AML-193 (cell line): ENCODE data around the gene SNRNP200.

Experiments used
- DNase-seq, 2 experiments: peaks; one replicate each; lab custom pipeline; 2025; lab: John Stamatoyannopoulos, UW

SNRNP200 gene

DNA sequence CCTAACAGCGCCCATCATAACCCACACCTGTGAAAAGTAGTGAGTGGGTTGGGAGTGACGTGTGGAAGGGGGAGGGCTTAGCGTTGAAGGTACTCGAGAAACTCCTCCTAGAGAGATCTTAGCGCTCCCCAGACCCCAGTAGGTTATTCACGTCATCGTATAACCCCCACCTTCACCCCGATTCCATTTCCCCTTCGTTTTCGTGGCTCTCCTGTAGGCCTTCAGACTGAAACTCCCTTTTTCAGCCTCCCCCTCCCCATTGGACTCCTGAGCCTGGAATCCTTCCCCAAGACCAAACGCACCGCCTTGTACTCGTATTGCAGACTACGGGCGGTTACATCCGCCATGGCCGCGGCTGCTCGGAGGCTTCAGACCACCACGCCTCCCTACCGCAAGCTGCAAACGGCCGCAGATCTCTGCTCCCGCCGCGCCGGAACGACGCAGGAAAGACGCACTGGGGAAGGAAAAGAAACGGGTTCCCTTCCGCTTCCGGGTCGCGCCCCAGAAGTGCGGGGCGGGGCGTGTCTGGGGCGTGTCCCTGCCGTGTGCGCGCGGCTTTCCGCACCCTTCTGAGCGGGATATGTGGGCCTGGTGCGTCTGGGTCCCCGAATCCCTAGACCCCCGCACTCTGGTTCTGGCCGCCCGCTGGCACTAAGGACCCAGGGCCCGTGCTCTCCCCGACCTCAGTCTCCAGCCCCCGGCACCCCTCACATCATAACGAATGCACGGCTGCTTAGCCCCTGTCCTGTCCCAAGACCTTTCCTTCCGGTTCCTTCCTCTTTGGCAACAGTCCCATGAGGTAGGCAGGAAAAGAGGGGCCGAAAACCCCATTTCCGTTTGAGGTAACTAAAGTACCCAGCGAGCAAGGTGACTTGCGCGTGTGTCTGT, at the start of gene SNRNP200:
Gene SNRNP200 (minus strand): TSS at position 456 of the 888 bp plus-strand sequence. CDS start 109 bp downstream, at position 347.
- peak; percentile 80 to 81 for DNase-seq

GRCh38 chr2:96354492-96354891, 49.1 kb upstream of the SNRNP200 start:
- DNase-seq, result no peak

- no peak for DNase-seq
These were observed 48.3 kb upstream of the SNRNP200 start for GRCh38 chr2:96353606-96354101.

- no peak for DNase-seq
These were observed 47.8 kb upstream of the SNRNP200 start for GRCh38 chr2:96353032-96353561.

DNA sequence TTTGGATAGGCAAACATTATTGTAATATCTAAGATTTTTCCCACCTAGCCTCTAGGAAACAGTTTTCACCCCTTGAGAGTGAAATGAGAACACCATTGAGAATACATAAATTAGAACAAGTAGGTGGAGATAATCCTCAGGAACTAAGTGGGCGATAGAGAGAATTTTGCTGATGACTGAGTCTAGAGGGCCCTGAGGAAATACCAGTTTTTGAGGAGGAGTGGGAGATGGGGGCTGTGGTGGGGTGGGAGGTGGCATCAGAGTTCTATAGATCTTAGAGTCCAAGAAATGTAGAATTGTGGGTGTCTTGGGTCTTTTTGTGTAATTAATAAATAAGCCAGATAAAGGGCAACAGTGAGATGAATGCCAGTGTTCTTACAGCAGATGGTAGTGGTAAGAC, 42.0 kb upstream of the SNRNP200 start:
- no peak for DNase-seq

GRCh38 chr2:96345868-96346462, 40.6 kb upstream of the SNRNP200 start:
- no peak for DNase-seq

GRCh38 chr2:96345438-96345837, 40.1 kb upstream of the SNRNP200 start:
- peak in 1 of 2 experiments; percentile 15 for DNase-seq

- no peak for DNase-seq
These were observed 38.7 kb upstream of the SNRNP200 start for GRCh38 chr2:96344011-96344410.

DNA sequence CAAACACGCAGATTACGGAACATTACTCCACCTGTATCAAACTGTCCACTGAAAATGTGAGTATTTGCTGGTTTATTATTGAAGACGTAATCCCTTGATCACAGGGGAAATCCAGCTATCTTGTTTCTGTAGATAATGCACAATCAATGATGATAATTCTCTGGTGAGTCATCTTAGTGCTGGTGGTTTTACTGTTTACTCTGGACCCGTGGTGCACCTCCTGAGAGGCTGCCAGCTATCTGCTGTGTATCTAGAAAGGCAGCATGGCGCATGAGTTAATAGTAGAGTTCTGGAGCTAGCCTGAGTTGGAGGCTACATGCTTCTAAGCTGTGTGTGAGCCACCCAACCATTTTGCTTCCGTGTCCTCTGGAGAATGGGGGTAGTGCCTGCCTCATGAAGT, 36.7 kb upstream of the SNRNP200 start:
- no peak for DNase-seq

DNA sequence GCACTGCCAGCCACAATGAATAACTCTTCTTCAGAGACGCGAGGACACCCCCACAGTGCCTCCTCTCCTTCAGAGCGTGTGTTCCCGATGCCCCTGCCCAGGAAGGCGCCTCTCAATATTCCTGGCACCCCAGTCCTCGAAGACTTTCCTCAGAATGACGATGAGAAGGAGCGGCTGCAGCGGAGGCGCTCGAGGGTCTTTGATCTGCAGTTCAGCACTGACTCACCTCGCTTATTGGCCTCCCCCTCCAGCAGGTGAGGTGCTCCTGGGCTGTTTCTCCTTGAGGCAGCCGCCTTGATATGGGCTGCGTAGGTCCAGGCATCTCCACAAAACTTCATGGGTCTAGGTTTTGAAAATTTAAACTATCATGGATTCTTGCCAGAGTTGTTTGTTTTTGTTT, 36.3 kb upstream of the SNRNP200 start:
- no peak for DNase-seq

DNA sequence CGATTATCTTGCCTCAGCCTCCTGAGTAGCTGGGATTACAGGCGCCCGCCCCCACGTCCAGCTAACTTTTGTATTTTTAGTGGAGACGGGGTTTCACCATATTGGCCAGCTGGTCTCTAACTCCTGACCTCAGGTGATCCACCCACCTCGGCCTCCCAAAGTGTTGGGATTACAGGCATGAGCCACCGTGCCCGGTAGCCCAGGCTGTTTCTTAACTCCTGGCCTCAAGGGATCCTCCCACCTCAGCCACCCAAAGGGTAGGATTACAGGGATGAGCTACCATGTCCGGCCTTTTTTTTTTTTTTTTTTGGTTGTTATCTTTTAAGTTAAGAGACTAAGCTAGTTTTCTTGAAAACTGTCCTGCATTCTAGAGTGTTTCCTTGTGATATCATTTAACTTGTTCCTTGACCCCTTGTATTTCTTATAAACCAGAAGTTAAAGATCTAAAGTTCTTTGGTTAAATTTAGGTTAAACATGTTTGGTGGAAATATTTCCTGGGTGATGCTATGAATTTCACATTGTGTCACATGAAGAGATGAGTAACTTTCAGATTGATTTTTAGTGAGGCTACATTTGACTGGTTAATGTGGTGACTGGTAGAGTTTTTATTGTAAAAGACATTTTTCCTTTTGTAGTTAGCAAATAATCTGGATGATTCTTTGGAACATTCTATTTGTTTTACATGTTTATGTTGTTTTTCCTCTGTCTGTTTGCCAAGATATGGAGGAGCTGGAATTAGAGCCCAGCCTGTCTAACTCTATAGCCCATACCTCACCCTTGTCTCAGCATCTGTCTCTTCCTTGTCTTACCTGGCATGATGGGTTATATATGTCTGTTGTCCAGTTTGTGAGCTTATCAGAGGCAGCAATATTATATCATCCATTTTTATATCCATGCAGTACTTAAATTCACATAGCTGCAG, 35.4 kb upstream of the SNRNP200 start:
- DNase-seq, result no peak

GRCh38 chr2:96336873-96337272, 31.5 kb upstream of the SNRNP200 start:
- peak; percentile 55 to 62 for DNase-seq

GRCh38 chr2:96336104-96336775, 30.9 kb upstream of the SNRNP200 start:
- DNase-seq, result no peak

DNA sequence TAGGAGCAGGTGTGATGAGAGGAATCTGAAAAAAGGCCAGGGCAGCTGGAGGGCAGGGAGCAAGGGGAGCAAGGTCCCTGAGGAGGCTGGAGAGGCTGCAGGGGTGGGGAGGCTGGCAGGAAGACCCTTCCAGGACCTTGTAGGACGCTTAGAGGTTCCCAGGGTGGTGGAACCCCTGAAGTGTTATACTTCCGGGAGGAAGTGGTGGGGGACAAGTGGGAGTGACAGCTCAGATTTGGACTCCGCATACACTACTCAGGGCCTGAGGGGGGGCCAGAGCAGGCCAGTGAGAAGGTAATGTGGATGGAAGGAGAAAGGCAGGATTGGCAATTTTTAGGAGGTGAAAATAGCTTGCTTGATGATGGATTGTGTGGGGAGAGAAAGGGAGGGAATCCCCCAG, 28.4 kb upstream of the SNRNP200 start:
- no peak for DNase-seq

GRCh38 chr2:96330407-96330806, 25.1 kb upstream of the SNRNP200 start:
- DNase-seq, result no peak

- DNase-seq, result no peak
These were observed 24.5 kb upstream of the SNRNP200 start for GRCh38 chr2:96329874-96330273.

DNA sequence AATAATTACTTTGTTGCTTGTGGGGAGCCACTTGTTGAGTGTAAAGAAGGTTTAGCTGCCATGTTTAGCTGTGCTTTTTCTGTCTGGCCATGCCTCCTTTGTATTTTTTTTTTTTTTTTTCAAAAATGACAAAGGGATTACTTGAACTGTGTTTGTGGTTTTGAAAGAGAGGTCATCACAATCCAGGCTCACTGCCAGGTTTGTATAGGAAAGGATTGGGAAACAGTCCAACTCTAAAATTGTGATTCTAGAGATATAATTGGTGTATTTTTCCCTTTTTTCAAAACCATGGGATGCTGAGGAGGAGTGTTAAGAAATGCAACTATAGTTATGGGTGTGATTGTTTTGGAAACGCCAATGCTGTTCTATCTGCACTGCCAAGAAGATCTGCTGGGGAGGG, 24.1 kb upstream of the SNRNP200 start:
- DNase-seq, result peak; percentile 52 to 82

- DNase-seq, result no peak
These were observed 21.9 kb upstream of the SNRNP200 start for GRCh38 chr2:96326990-96327820.

DNA sequence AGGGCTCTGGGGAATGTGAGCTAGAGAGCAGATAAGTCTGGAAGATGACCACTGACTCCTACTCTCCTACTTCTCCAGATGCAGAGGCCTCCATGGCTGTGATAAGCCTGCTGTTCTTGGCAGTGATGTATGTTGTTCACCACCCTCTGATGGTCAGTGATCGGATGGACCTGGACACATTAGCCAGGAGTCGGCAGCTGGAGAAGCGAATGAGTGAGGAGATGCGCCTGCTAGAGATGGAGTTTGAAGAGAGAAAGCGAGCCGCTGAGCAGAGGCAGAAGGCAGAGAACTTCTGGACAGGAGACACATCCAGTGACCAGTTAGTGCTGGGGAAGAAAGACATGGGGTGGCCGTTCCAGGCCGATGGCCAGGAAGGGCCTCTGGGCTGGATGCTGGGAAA, 21.2 kb upstream of the SNRNP200 start:
- no peak for DNase-seq

GRCh38 chr2:96325884-96326255, 20.5 kb upstream of the SNRNP200 start:
- peak; percentile 18 to 28 for DNase-seq
